Astrocyte of the spinal cord (primary cell): ENCODE results near the gene FGF16.
A peak's percentile ranks its signal among the peaks of the same experiment; 100 is the strongest.

ENCODE experiments used
- DNase-seq: peaks from one replicate; pipeline ENCODE4 v3.0.0; 2011; ENCODE audit warnings: low read depth, low spot score
- H3K4me3 ChIP-seq: 2 replicates; pipeline ENCODE4 v1.5.1; 2011; ENCODE audit warnings: low read depth, mild to moderate bottlenecking, low read length, moderate library complexity
- in situ Hi-C: cut with HindIII; loops from 2 replicates; pipeline ENCODE4 v1.10.0; 2017; ENCODE audit warnings: low sequenced_read_pairs
- TF ChIP-seq, protein P1 (sequence below): IDR thresholded peaks from 2 replicates; pipeline ENCODE4 v1.5.1; 2012; ENCODE audit warnings: low read depth, mild to moderate bottlenecking, low read length, inconsistent platforms

Gene FGF16

DNA sequence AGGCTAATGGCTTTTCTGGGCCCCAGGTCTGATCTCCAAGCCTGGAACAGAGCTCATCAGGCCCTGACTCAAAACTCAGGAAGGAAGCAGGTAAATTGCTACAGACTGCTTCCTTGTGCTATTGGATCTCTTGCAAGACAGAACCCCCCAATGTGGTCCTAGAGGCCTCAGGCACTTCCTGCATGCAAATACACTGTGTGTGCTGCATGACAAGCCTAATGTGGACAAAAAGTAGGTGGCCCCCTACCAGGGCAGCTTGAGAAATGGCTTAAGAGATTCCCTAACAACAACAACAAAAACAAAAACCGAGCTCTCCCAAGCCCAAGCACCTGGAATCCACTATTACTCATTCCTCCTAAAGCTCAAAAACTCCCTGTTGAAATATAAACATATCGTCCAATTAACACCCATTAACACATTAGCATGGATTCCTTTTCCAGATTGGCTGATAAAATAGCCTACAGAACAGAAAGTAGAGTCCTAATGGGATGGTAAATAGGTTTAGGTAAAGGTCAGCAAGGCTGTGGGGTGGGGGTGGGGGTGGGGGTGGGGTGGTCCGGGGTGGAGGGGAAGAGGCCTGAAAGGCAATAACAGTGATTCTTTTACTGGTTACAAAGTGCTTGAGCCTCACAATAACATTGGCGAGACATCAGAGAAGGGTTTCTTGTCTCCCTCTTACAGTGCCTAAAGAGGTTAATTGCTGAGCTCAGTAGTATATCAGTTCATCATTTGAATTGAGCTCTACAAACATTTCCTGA is 24.1 kb upstream of the FGF16 start:
- DNase-seq: no peak
- H3K4me3 ChIP-seq: no peak overlapping the region
- in situ Hi-C loops: no loop called here
- TF ChIP-seq, protein P1, sequence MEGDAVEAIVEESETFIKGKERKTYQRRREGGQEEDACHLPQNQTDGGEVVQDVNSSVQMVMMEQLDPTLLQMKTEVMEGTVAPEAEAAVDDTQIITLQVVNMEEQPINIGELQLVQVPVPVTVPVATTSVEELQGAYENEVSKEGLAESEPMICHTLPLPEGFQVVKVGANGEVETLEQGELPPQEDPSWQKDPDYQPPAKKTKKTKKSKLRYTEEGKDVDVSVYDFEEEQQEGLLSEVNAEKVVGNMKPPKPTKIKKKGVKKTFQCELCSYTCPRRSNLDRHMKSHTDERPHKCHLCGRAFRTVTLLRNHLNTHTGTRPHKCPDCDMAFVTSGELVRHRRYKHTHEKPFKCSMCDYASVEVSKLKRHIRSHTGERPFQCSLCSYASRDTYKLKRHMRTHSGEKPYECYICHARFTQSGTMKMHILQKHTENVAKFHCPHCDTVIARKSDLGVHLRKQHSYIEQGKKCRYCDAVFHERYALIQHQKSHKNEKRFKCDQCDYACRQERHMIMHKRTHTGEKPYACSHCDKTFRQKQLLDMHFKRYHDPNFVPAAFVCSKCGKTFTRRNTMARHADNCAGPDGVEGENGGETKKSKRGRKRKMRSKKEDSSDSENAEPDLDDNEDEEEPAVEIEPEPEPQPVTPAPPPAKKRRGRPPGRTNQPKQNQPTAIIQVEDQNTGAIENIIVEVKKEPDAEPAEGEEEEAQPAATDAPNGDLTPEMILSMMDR: no peak

DNA sequence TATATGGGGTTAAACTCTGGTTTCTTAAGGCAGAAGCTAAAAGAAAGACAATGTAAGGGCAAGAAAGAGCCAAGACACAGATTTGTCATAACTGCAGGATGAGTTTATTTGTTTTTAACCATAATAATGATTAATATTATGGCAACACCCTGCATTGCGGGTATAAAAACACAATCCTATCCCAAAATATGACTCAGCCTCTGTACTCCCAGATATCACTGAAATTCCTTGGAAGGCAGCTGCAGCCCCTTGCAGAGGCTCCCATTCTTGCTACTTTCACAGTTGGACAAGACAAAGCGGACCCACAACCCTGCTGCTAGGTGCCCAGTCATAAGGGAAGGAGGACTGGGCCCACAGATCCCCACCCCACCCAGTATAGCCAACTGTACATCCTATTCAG is 20.4 kb upstream of the FGF16 start:
- no peak overlapping the region for H3K4me3 ChIP-seq
- in situ Hi-C loops: no loop called here
- TF ChIP-seq, protein P1: no peak
- peak; percentile 20 for DNase-seq

GRCh38 chrX:77427611-77428010 is 19.6 kb upstream of the FGF16 start:
- no peak overlapping the region for H3K4me3 ChIP-seq
- in situ Hi-C loops: no loop called here
- no peak for DNase-seq
- TF ChIP-seq, protein P1: no peak

GRCh38 chrX:77428551-77428950 is 18.6 kb upstream of the FGF16 start:
- TF ChIP-seq, protein P1: no peak
- DNase-seq: no peak
- in situ Hi-C loops: no loop called here
- no peak overlapping the region for H3K4me3 ChIP-seq

DNA sequence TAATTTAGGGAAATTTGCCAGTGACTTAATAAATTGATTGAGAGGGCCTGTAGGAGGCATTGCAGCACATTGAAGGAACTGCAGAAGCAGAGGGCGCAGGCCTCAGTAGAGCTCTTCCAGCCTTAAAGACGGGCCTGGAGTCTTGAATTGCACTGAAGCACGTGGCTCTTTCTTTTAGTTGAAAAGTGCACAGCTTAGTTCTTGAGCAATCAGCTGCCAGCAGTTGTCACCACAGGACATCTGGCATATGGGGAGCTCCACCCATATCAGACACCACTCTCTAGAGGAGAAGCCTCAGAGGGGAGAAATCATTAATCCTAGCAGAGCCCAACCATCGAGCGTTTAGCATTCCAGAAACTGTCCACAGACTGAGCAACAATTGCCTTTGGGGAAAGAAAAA is 16.0 kb upstream of the FGF16 start:
- no peak overlapping the region for H3K4me3 ChIP-seq
- peak; percentile 42 for DNase-seq
- in situ Hi-C loops: no loop called here
- TF ChIP-seq, protein P1: no peak

- DNase-seq: no peak
- H3K4me3 ChIP-seq: no peak overlapping the region
- in situ Hi-C loops: no loop called here
- TF ChIP-seq, protein P1: no peak
These were observed 14.2 kb upstream of the FGF16 start for GRCh38 chrX:77433001-77433400.
